Neuronal stem cell (in vitro differentiated cells): ENCODE measurements around the gene MCUR1.
A peak's percentile ranks its signal among the peaks of the same experiment; 100 is the strongest.

Experiments used
- DNase-seq: peaks from one replicate; pipeline ENCODE4 v3.0.0-alpha.2; 2013; ENCODE audit warnings: low spot score
- H2AFZ ChIP-seq: one replicate; pipeline ENCODE4 v1.6.1; 2013; ENCODE audit warnings: mild to moderate bottlenecking, low read length, inconsistent platforms
- H2AK5ac ChIP-seq: 2 replicates; pipeline ENCODE4 v1.6.1; 2013; ENCODE audit warnings: low read depth, mild to moderate bottlenecking, inconsistent platforms, low read length, moderate library complexity, mixed read lengths
- H2BK120ac ChIP-seq: 2 replicates; pipeline ENCODE4 v1.6.1; 2013; ENCODE audit warnings: low read depth, mild to moderate bottlenecking, inconsistent platforms, low read length, moderate library complexity, mixed read lengths
- H2BK12ac ChIP-seq: one replicate; pipeline ENCODE4 v1.6.1; 2013; ENCODE audit warnings: low read length, inconsistent platforms
- H2BK15ac ChIP-seq: 2 replicates; pipeline ENCODE4 v1.6.1; 2013; ENCODE audit warnings: mild to moderate bottlenecking, low read length, inconsistent platforms, mixed read lengths
- H2BK5ac ChIP-seq: one replicate; pipeline ENCODE4 v1.6.1; 2013; ENCODE audit warnings: inconsistent platforms, mild to moderate bottlenecking, low read length, moderate library complexity
- H3K14ac ChIP-seq: one replicate; pipeline ENCODE4 v1.6.1; 2013; ENCODE audit warnings: low read length, inconsistent platforms
- H3K18ac ChIP-seq: 2 replicates; pipeline ENCODE4 v1.6.1; 2013; ENCODE audit warnings: low read length, inconsistent platforms
- H3K23ac ChIP-seq: 2 replicates; pipeline ENCODE4 v1.6.1; 2013; ENCODE audit warnings: low read depth, mild to moderate bottlenecking, mixed read lengths, low read length, inconsistent platforms; ENCODE audit not compliant: poor library complexity
- H3K27ac ChIP-seq: replicated peaks from 3 replicates; pipeline ENCODE4 v1.5.1; 2013; ENCODE audit warnings: low read length, inconsistent platforms
- H3K27me3 ChIP-seq, 3 experiments: 2 replicates each; pipeline ENCODE4 v1.6.1; 2013; ENCODE audit warnings: low read length in 3 of 3, mild to moderate bottlenecking in 2 of 3, inconsistent platforms in 1 of 3, low read depth in 1 of 3, mixed read lengths in 1 of 3, moderate library complexity in 1 of 3; ENCODE audit not compliant: control insufficient read depth in 3 of 3, insufficient read depth in 3 of 3
- H3K36me3 ChIP-seq, 2 donors: replicated peaks in 1 of 2; 2 replicates each; pipeline ENCODE4 v1.6.1; 2013; ENCODE audit warnings: low read length in 2 of 2; ENCODE audit not compliant: control insufficient read depth in 2 of 2, insufficient read depth in 2 of 2
- H3K4ac ChIP-seq: 2 replicates; pipeline ENCODE4 v1.6.1; 2013; ENCODE audit warnings: inconsistent platforms, mild to moderate bottlenecking, low read length, moderate library complexity
- H3K4me1 ChIP-seq, 2 donors: 1 replicate in 1 of 2; 2 replicates in 1 of 2; pipeline ENCODE4 v1.6.1; 2013; ENCODE audit warnings: low read length in 2 of 2, low read depth in 1 of 2; ENCODE audit not compliant: control insufficient read depth in 2 of 2, insufficient read depth in 1 of 2
- H3K4me2 ChIP-seq: one replicate; pipeline ENCODE4 v1.6.1; 2013; ENCODE audit warnings: mild to moderate bottlenecking, low read length, inconsistent platforms; ENCODE audit not compliant: insufficient read depth, poor library complexity, severe bottlenecking
- H3K4me3 ChIP-seq, 2 donors: 2 replicates each; pipeline ENCODE4 v1.5.1; 2013; ENCODE audit warnings: low read length in 2 of 2, mild to moderate bottlenecking in 2 of 2, inconsistent platforms in 1 of 2, moderate library complexity in 1 of 2
- H3K79me1 ChIP-seq: one replicate; pipeline ENCODE4 v1.6.1; 2013; ENCODE audit warnings: low read depth, mild to moderate bottlenecking, inconsistent platforms, low read length, moderate library complexity
- H3K9ac ChIP-seq: one replicate; pipeline ENCODE4 v1.6.1; 2013; ENCODE audit warnings: mild to moderate bottlenecking, low read depth, low read length, inconsistent platforms; ENCODE audit not compliant: poor library complexity
- H3K9me3 ChIP-seq, 2 donors: replicated peaks in 1 of 2; 2 replicates each; pipeline versions ENCODE3 to v1.6.1; 2013; ENCODE audit warnings: low read length in 2 of 2, mild to moderate bottlenecking in 2 of 2, inconsistent platforms in 1 of 2, low read depth in 1 of 2, mixed read lengths in 1 of 2, moderate library complexity in 1 of 2; ENCODE audit not compliant: control insufficient read depth in 2 of 2, insufficient read depth in 1 of 2
- H4K8ac ChIP-seq: one replicate; pipeline ENCODE4 v1.6.1; 2013; ENCODE audit warnings: low read depth, mild to moderate bottlenecking, inconsistent platforms, low read length, moderate library complexity
- H4K91ac ChIP-seq: one replicate; pipeline ENCODE4 v1.6.1; 2013; ENCODE audit warnings: low read length, low read depth, mild to moderate bottlenecking, inconsistent platforms; ENCODE audit not compliant: poor library complexity
- WGBS, 2 donors: extraction: QIAGEN DNeasy Blood & Tissue Kit; methylation state at CpG; one replicate each; pipeline ENCODE4 v1.1.7; 2013; ENCODE audit warnings: missing lambda C conversion rate in 2 of 2, mixed read lengths in 1 of 2; ENCODE audit not compliant: insufficient read length in 2 of 2, insufficient replicate concordance in 1 of 2; ENCODE audit errors: extremely low coverage in 2 of 2; 5-methylcytosine and 5-hydroxymethylcytosine counted together

Gene MCUR1

DNA sequence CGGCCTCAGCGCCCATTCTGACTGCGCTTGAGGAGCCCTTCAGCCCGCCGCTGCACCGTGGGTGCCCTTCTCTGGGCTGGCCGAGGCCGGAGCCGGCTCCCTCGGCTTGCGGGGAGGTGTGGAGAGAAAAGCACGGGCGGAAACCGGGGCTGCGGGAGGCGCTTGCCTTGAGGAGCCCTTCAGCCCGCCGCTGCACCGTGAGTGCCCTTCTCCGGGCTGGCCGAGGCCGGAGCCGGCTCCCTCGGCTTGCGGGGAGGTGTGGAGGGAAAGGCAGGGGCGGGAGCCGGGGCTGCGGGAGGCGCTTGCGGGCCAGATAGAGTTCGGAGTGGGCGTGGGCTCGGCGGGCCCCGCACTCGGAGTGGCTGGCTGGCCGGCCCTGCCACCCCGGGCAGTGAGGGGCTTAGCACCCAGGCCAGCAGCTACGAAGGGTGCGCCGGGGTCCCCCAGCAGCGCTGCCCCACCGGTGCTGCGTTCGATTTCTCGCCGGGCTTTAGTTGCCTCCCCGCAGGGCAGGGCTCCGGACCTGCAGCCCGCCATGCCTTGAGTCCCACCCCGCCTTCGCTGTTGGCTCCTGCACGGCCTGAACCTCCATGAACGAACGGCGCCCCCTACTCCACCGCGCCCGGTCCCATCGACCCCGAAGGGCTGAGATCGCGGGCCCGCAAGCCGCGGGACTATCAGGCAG, 45.7 kb upstream of the MCUR1 start:
- Histone ChIP-seq H3K4me1 (peaks cover 0 to 4% of the 10 kb centered on the region in 2 donors), H3K27ac (no peak overlapping the region), H2BK5ac (peak overlapping the region; percentile 13), H2AFZ (peak overlapping the region; percentile 79), H2AK5ac (no peak overlapping the region), H3K9ac (no peak overlapping the region), H3K9me3 (no peaks in the 10 kb centered on the region), H3K4me3 (no peak overlapping the region), H3K27me3 (peaks cover 0 to 3% (median 0%) of the 10 kb centered on the region in 3 experiments), H3K23ac (no peak overlapping the region), H3K4me2 (no peak overlapping the region), H2BK15ac (no peak overlapping the region), H4K91ac (no peak overlapping the region), H2BK12ac (no peak overlapping the region), H3K18ac (peak overlapping the region; percentile 64), H3K36me3 (no peaks in the 10 kb centered on the region), H3K4ac (no peak overlapping the region), H2BK120ac (no peak overlapping the region), H4K8ac (no peak overlapping the region), H3K79me1 (no peaks in the 10 kb centered on the region), H3K14ac (no peak overlapping the region)
- no peak for DNase-seq
- no CpG with 5 or more reads among the region's 66 CpGs for WGBS, 2 donors

DNA sequence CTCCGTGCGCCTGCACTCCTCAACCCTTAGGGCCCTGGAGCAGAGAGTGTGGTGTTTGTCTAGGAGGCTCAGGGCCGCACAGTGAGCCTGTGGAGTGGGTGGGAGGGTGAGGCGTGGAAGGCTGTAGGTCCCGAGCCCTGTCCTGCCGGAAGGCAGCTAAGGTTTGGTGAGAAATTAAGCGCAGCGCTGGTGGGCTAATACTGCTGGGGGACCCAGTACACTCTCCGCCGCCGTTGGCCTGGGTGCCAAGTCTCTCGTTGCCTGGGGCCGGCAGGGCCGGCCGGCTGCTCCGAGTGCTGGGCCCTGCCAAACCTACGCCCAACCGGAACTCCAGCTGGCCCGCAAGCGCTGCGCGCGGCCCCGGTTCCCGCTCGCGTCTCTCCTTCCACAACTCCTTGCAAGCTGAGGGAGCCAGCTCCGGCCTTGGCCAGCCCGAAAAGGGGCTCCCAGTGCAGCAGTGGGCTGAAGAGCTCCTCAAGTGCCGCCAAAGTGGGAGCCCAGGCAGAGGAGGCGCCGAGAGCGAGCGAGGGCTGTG, 40.4 kb upstream of the MCUR1 start:
- H2BK15ac ChIP-seq, result no peak overlapping the region
- H4K91ac ChIP-seq, result no peak overlapping the region
- H3K27ac ChIP-seq, result no peak overlapping the region
- H2BK12ac ChIP-seq, result peak overlapping the region; percentile 94
- H3K9me3 ChIP-seq, result no peaks in the 10 kb centered on the region
- WGBS, 2 donors, result no CpG with 5 or more reads among the region's 34 CpGs
- H3K23ac ChIP-seq, result peak overlapping the region; percentile 65
- no peak overlapping the region for H4K8ac ChIP-seq
- H3K4ac ChIP-seq, result no peak overlapping the region
- no peak overlapping the region for H2AK5ac ChIP-seq
- H2BK5ac ChIP-seq, result no peak overlapping the region
- H3K14ac ChIP-seq, result no peak overlapping the region
- H3K27me3 ChIP-seq, result no peaks in the 10 kb centered on the region
- H3K4me3 ChIP-seq, result no peak overlapping the region
- H2BK120ac ChIP-seq, result no peak overlapping the region
- H3K18ac ChIP-seq, result peak overlapping the region; percentile 57
- H3K36me3 ChIP-seq, result no peaks in the 10 kb centered on the region
- no peak overlapping the region for H2AFZ ChIP-seq
- no peak overlapping the region for H3K9ac ChIP-seq
- H3K79me1 ChIP-seq, result no peaks in the 10 kb centered on the region
- no peak overlapping the region for H3K4me2 ChIP-seq
- H3K4me1 ChIP-seq, result peaks cover 0 to 3% of the 10 kb centered on the region in 2 donors
- DNase-seq, result no peak

DNA sequence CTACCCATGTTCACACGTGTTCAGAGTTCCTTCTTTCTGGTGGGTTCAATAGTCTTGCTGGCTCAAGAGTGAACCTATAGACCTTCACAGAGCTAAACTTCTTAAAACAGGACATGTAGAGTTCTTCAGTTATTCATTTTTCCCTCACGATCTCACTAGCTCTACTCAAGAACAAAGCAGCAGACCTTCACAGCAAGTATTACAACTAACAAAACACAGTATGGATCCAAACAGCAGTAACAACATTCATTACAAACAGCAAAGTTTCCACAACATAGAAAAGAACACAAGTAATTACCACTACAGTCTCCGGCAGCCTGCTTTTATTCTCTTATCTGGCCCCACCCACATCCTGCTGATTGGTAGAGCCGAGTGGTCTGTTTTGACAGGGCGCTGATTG, 39.5 kb upstream of the MCUR1 start:
- Histone ChIP-seq H2BK12ac (no peak overlapping the region), H3K79me1 (no peaks in the 10 kb centered on the region), H3K9ac (no peak overlapping the region), H3K27me3 (no peaks in the 10 kb centered on the region), H4K91ac (no peak overlapping the region), H2BK120ac (no peak overlapping the region), H2AFZ (no peak overlapping the region), H2AK5ac (no peak overlapping the region), H3K4me3 (no peak overlapping the region), H3K27ac (no peak overlapping the region), H4K8ac (no peak overlapping the region), H2BK15ac (no peak overlapping the region), H3K4me2 (no peak overlapping the region), H3K4me1 (peaks cover 2 to 4% of the 10 kb centered on the region in 2 donors), H2BK5ac (no peak overlapping the region), H3K23ac (no peak overlapping the region), H3K36me3 (no peaks in the 10 kb centered on the region), H3K14ac (no peak overlapping the region), H3K18ac (no peak overlapping the region), H3K9me3 (no peaks in the 10 kb centered on the region), H3K4ac (no peak overlapping the region)
- no peak for DNase-seq
- no CpG with 5 or more reads among the region's 5 CpGs for WGBS, 2 donors

DNA sequence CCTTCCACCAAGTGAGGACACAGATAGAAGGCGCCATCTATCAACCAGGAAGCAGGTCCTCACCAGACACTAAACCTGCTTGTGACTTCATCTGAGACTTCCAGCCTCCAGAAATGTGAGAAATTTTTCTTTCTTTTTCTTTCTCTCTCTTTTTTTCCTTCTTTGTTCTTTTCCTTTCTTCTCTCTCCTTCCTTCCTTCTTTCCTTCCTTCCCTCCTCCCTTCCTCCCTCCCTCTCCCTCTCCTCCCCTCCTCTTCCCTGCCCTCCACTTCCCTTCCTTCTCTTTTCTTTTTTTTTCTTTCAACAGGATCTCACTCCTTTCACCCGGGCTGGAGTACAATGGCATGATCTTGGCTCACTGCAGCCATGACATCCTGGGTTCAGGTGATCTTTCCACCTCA, 37.4 kb upstream of the MCUR1 start:
- H2BK15ac ChIP-seq, result no peak overlapping the region
- no peak overlapping the region for H3K27ac ChIP-seq
- H3K23ac ChIP-seq, result no peak overlapping the region
- no peak overlapping the region for H3K9ac ChIP-seq
- no peak overlapping the region for H4K8ac ChIP-seq
- no peak overlapping the region for H3K4ac ChIP-seq
- H3K18ac ChIP-seq, result no peak overlapping the region
- H2AFZ ChIP-seq, result no peak overlapping the region
- no peak for DNase-seq
- H3K4me2 ChIP-seq, result no peak overlapping the region
- H3K4me1 ChIP-seq, result peaks cover 12% of the 10 kb centered on the region in 2 donors
- H3K14ac ChIP-seq, result no peak overlapping the region
- no peaks in the 10 kb centered on the region for H3K27me3 ChIP-seq
- H3K79me1 ChIP-seq, result no peaks in the 10 kb centered on the region
- no peaks in the 10 kb centered on the region for H3K9me3 ChIP-seq
- no peak overlapping the region for H4K91ac ChIP-seq
- H2AK5ac ChIP-seq, result no peak overlapping the region
- WGBS, 2 donors, result no CpG with 5 or more reads among the region's 2 CpGs
- no peak overlapping the region for H2BK120ac ChIP-seq
- H2BK12ac ChIP-seq, result no peak overlapping the region
- no peak overlapping the region for H3K4me3 ChIP-seq
- H2BK5ac ChIP-seq, result no peak overlapping the region
- no peaks in the 10 kb centered on the region for H3K36me3 ChIP-seq
